Lung (tissue), 12 donors: ENCODE results near the gene TRIB2. TPM values are rescaled to one million over a fixed set of nuclear protein-coding genes. Genes with fewer than 3 reads are reported as not detected.
A peak's percentile ranks its signal among the peaks of the same experiment; 100 is the strongest.

Experiments
- ATAC-seq: fragments of 200-7000 bp; cut with Tn5 transposase; one replicate; pipeline ENCODE4 v1.9.1; 2020; ENCODE audit warnings: moderate number of reproducible peaks; ENCODE audit not compliant: insufficient read depth, low FRiP score
- DNase-seq, 3 donors: peaks; one replicate each; pipeline ENCODE4 v3.0.0-alpha.2; 2013 to 2017
- H3K27ac ChIP-seq, 2 donors: one replicate each; pipeline ENCODE4 v1.5.1; 2013; ENCODE audit warnings: mild to moderate bottlenecking in 2 of 2, moderate library complexity in 2 of 2, control low read depth in 1 of 2, inconsistent platforms in 1 of 2, low read depth in 1 of 2, low read length in 1 of 2
- H3K27me3 ChIP-seq, 3 donors: one replicate each; pipeline ENCODE4 v1.5.1; 2013; ENCODE audit warnings: low read length in 2 of 3; ENCODE audit not compliant: control insufficient read depth in 3 of 3, insufficient read depth in 3 of 3
- H3K36me3 ChIP-seq, 4 donors: one replicate each; pipeline ENCODE4 v1.5.1; 2013; ENCODE audit warnings: low read length in 4 of 4, mild to moderate bottlenecking in 1 of 4, moderate library complexity in 1 of 4; ENCODE audit not compliant: control insufficient read depth in 4 of 4, insufficient read depth in 4 of 4
- H3K4me1 ChIP-seq, 5 donors: one replicate each; pipeline ENCODE4 v1.5.1; 2013; ENCODE audit warnings: low read length in 5 of 5, mild to moderate bottlenecking in 2 of 5, moderate library complexity in 1 of 5; ENCODE audit not compliant: control insufficient read depth in 5 of 5, insufficient read depth in 5 of 5
- H3K4me3 ChIP-seq: one replicate; pipeline ENCODE4 v1.5.1; 2013; ENCODE audit warnings: mild to moderate bottlenecking, control low read depth, moderate library complexity
- H3K9ac ChIP-seq, 2 donors: one replicate each; pipeline ENCODE4 v1.5.1; 2013; ENCODE audit warnings: low read length in 2 of 2, control low read depth in 1 of 2; ENCODE audit not compliant: insufficient read depth in 1 of 2
- H3K9me3 ChIP-seq, 4 donors: one replicate each; pipeline ENCODE4 v1.5.1; 2013; ENCODE audit warnings: low read length in 3 of 4, mild to moderate bottlenecking in 1 of 4, moderate library complexity in 1 of 4; ENCODE audit not compliant: control insufficient read depth in 4 of 4, insufficient read depth in 3 of 4
- CTCF ChIP-seq: IDR thresholded peaks from 2 replicates; pipeline ENCODE4 v1.5.1; 2012; ENCODE audit warnings: mild to moderate bottlenecking; ENCODE audit errors: control extremely low read depth, extremely low read depth
- WGBS, 2 donors: extraction: QIAGEN DNeasy Blood & Tissue Kit; methylation state at CpG; one replicate each; pipeline ENCODE4 v1.1.7; 2013; 5-methylcytosine and 5-hydroxymethylcytosine counted together
- polyA plus RNA-seq, 2 donors: library from polyadenylated mRNA; stranded (reverse); fragments of 200-250 nt; gene quantifications; one replicate each; pipeline ENCODE4 v1.2.1, GENCODE V29; 2013
- total RNA-seq, 2 donors: library from RNA; depleted of rRNA in 1 of 2; stranded (reverse); fragments of >200 nt in 1 of 2; gene quantifications; one replicate each; pipeline ENCODE4 v1.2.1, GENCODE V29; 2014 to 2021
- donor health status: control.
- donor health status: control.
- donor health status: Bipolar disorder and iron deficiency.
- donor health status: healthy.
- donor health status: DM: yes; HTN: yes; CAD: no.

TRIB2 gene
- total and polyA plus RNA-seq, 4 donors: 21.3 to 83.6 (median 38.5) TPM

GRCh38 chr2:12726271-12726670, 9.5 kb downstream of the TRIB2 start:
- no peak overlapping the region for H3K9ac ChIP-seq
- no peaks in the 10 kb centered on the region for H3K9me3 ChIP-seq
- no peak for TF ChIP-seq CTCF
- no peak for DNase-seq
- no peaks in the 10 kb centered on the region for H3K27me3 ChIP-seq
- no peak for ATAC-seq
- peak overlapping the region in 1 of 2 donors; percentile 71 for H3K27ac ChIP-seq
- peaks cover 6 to 45% (median 9%) of the 10 kb centered on the region in 5 donors for H3K4me1 ChIP-seq
- no peak overlapping the region for H3K4me3 ChIP-seq
- 41 to 66% methylated on average over 2 of the region's 2 CpGs for WGBS, 2 donors
- peaks cover 7 to 40% (median 31%) of the 10 kb centered on the region in 4 donors for H3K36me3 ChIP-seq

DNA sequence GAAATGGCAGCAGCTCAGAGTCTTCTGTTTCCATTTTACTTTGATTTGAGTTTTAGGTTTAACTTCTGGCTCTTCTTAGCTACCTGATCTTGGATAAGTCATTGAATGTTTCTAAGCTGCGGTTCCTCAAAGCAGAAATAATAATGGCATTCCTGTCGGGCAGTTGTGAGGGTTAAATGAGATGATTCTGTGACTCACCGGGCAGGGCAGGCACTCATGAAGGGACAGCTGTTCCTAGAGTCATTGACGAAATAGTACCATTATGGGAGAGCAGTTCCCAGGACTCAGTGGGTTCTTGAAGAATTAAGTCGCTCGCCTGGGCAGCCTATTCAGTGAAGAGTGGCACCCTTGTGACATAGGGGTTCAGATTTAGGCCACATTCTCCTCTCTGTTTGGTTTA, 10.3 kb downstream of the TRIB2 start:
- Histone ChIP-seq H3K9ac (no peak overlapping the region), H3K27ac (peak overlapping the region in 1 of 2 donors; percentile 15), H3K36me3 (peaks cover 7 to 42% (median 32%) of the 10 kb centered on the region in 4 donors), H3K4me3 (no peak overlapping the region), H3K4me1 (peaks cover under 1 to 40% (median 6%) of the 10 kb centered on the region in 5 donors), H3K27me3 (no peaks in the 10 kb centered on the region), H3K9me3 (no peaks in the 10 kb centered on the region)
- no peak for DNase-seq
- ATAC-seq: no peak
- TF ChIP-seq CTCF: no peak
- WGBS, 2 donors: 74 to 84% methylated on average over 6 of the region's 6 CpGs

DNA sequence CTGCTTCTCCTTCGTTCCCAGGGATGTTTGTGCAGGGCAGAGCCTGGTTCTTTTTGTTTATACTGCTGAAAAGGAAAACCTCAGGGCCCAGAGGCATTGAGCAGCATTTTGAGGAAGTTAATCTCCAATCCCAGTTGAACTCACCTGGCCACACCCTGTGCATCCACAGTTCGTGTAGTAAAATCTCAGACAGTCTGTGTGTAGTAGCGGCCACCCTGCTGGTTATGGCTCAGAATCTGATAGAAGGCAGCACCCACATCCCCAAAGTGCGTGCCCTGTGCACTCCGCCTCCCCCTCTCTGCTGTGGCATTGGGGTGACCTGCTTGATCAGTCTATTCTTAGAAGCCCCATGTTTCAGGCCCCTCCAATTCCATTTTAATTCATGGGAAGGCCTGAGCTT, 10.9 kb downstream of the TRIB2 start:
- no peak overlapping the region for H3K27ac ChIP-seq

More for the DNA sequence above, 10.9 kb downstream of the TRIB2 start:
- Histone ChIP-seq H3K4me3 (no peak overlapping the region), H3K27me3 (no peaks in the 10 kb centered on the region), H3K4me1 (peaks cover 0 to 37% (median 6%) of the 10 kb centered on the region in 5 donors), H3K9ac (no peak overlapping the region), H3K36me3 (peaks cover 7 to 43% (median 35%) of the 10 kb centered on the region in 4 donors), H3K9me3 (no peaks in the 10 kb centered on the region)
- no peak for TF ChIP-seq CTCF
- ATAC-seq (no peak), DNase-seq (no peak)
- WGBS, 2 donors: 70 to 79% methylated on average over 5 of the region's 5 CpGs
